B cell (primary cell): ENCODE data around the gene RAB39B. TPM values are rescaled to one million over a fixed set of nuclear protein-coding genes. Genes with fewer than 3 reads are reported as not detected.
"Not testable (repeated sequence)": the region's sequence is repeated elsewhere in the genome, so short reads cannot be mapped to it uniquely, and the experiment has no call there.

Experiments
- ATAC-seq: fragments of 200-7000 bp; cut with Tn5 transposase; one replicate; pipeline ENCODE4 v1.10.0; 2021; ENCODE audit warnings: low read depth, mild to moderate bottlenecking, moderate number of reproducible peaks, moderate library complexity
- CTCF ChIA-PET: fragments of 350-600 bp; sonication (Branson Sonifier 250); formaldehyde crosslinking; loops from one replicate; lab custom pipeline; 2021; ENCODE audit warnings: antibody characterized with exemption, inconsistent platforms; lab: Charles Lee
- POLR2A ChIA-PET: fragments of 350-600 bp; sonication (Branson Sonifier 250); formaldehyde crosslinking; loops from one replicate; lab custom pipeline; 2021; ENCODE audit warnings: antibody characterized with exemption; lab: Charles Lee
- DNase-seq: peaks from one replicate; pipeline ENCODE4 v3.0.0; 2013
- H2AFZ ChIP-seq: 2 replicates; pipeline ENCODE4 v1.6.1; 2012; ENCODE audit warnings: mild to moderate bottlenecking, low read depth, low read length; ENCODE audit not compliant: insufficient read depth, poor library complexity, severe bottlenecking
- H3K27ac ChIP-seq, 2 donors: 1 replicate in 1 of 2; 2 replicates in 1 of 2; pipeline ENCODE4 v1.5.1; 2012 to 2013; ENCODE audit warnings: low read length in 2 of 2, mild to moderate bottlenecking in 2 of 2, moderate library complexity in 1 of 2
- H3K27me3 ChIP-seq, 4 experiments: fragments of 200-600 bp in 1 of 4; sonication (generic) in 1 of 4; replicated peaks in 1 of 4; 1 replicate in 2 of 4; 2 replicates in 2 of 4; pipeline versions ENCODE4 v1.6.1 to v1.7.0; 2013 to 2016; ENCODE audit warnings: low read length in 3 of 4, mild to moderate bottlenecking in 2 of 4, mixed read lengths in 1 of 4, moderate library complexity in 1 of 4; ENCODE audit not compliant: insufficient read depth in 4 of 4, control insufficient read depth in 3 of 4; ENCODE audit errors: control extremely low read depth in 1 of 4
- H3K36me3 ChIP-seq, 2 experiments: replicated peaks in 1 of 2; 1 replicate in 1 of 2; 2 replicates in 1 of 2; pipeline versions ENCODE4 v1.6.1 to v1.7.1; 2013; ENCODE audit warnings: low read length in 1 of 2; ENCODE audit not compliant: insufficient read depth in 2 of 2, control insufficient read depth in 1 of 2; ENCODE audit errors: control extremely low read depth in 1 of 2, extremely low read depth in 1 of 2
- H3K4me1 ChIP-seq, 2 donors: fragments of 200-600 bp in 1 of 2; sonication (generic) in 1 of 2; 1 replicate in 1 of 2; 2 replicates in 1 of 2; pipeline versions ENCODE4 v1.5.1 to v1.6.1; 2013 to 2017; ENCODE audit warnings: low read length in 2 of 2; ENCODE audit not compliant: control insufficient read depth in 2 of 2, insufficient read depth in 2 of 2
- H3K4me2 ChIP-seq: replicated peaks from 2 replicates; pipeline ENCODE3; 2012; ENCODE audit warnings: mild to moderate bottlenecking, low read depth, low read length; ENCODE audit not compliant: poor library complexity, severe bottlenecking
- H3K4me3 ChIP-seq, 5 experiments: fragments of 200-600 bp in 1 of 5; sonication (generic) in 1 of 5; 1 replicate in 3 of 5; 2 replicates in 2 of 5; pipeline versions ENCODE4 v1.5.1 to v1.7.0; 2011 to 2016; ENCODE audit warnings: low read length in 4 of 5, mild to moderate bottlenecking in 4 of 5, low read depth in 2 of 5, control low read depth in 1 of 5, moderate library complexity in 1 of 5; ENCODE audit not compliant: insufficient read depth in 1 of 5; ENCODE audit errors: control extremely low read depth in 1 of 5, extremely low read depth in 1 of 5
- H3K79me2 ChIP-seq: fragments of 200-600 bp; sonication (generic); one replicate; pipeline ENCODE4 v1.6.0; 2016; ENCODE audit warnings: low read length; ENCODE audit not compliant: control insufficient read depth, insufficient read depth
- H3K9ac ChIP-seq: fragments of 200-600 bp; sonication (generic); 2 replicates; pipeline ENCODE4 v1.6.1; 2017; ENCODE audit warnings: mild to moderate bottlenecking, low read length, moderate library complexity
- H3K9me3 ChIP-seq, 3 donors: one replicate each; pipeline versions ENCODE4 v1.6.1 to v1.7.1; 2013; ENCODE audit warnings: low read length in 2 of 3; ENCODE audit not compliant: control insufficient read depth in 2 of 3, insufficient read depth in 1 of 3; ENCODE audit errors: control extremely low read depth in 1 of 3
- H4K20me1 ChIP-seq: 2 replicates; pipeline ENCODE4 v1.6.0; 2012; ENCODE audit warnings: mild to moderate bottlenecking, low read length; ENCODE audit not compliant: insufficient read depth, control insufficient read depth, poor library complexity, severe bottlenecking
- H3K27ac Mint-ChIP-seq: one replicate; pipeline ENCODE4 v1.8.0; 2021; ENCODE audit warnings: mixed read lengths
- H3K27me3 Mint-ChIP-seq: one replicate; pipeline ENCODE4 v1.8.0; 2021; ENCODE audit warnings: mixed read lengths
- H3K4me1 Mint-ChIP-seq: one replicate; pipeline ENCODE4 v1.8.0; 2021; ENCODE audit warnings: mixed read lengths
- H3K4me3 Mint-ChIP-seq: one replicate; pipeline ENCODE4 v1.8.0; 2021; ENCODE audit warnings: mixed read lengths
- H3K9me3 Mint-ChIP-seq: one replicate; pipeline ENCODE4 v1.8.0; 2022; ENCODE audit warnings: mixed read lengths; ENCODE audit not compliant: insufficient read depth
- CTCF ChIP-seq: fragments of 200-600 bp; IDR thresholded peaks from one replicate; pipeline ENCODE4 v1.8.0; 2022; ENCODE audit warnings: antibody characterized with exemption, mild to moderate bottlenecking
- EZH2 ChIP-seq: IDR thresholded peaks from 2 replicates; pipeline ENCODE4 v1.6.1; 2012; ENCODE audit warnings: borderline replicate concordance, low read depth, mild to moderate bottlenecking, moderate library complexity, low read length; ENCODE audit not compliant: insufficient read depth, poor library complexity, severe bottlenecking
- WGBS: methylation state at CpG from one replicate; pipeline ENCODE4 v1.1.5; 2013; ENCODE audit warnings: missing lambda C conversion rate; ENCODE audit not compliant: insufficient coverage; 5-methylcytosine and 5-hydroxymethylcytosine counted together
- intact Hi-C: fragments of 100-400 bp; cut with micrococcal nuclease; formaldehyde crosslinking; loops from one replicate; pipeline ENCODE4 v1.10.0; 2022
- polyA plus RNA-seq: library from polyadenylated mRNA; depleted of rRNA; stranded (reverse); fragments of >200 nt; gene quantifications from 2 replicates; pipeline ENCODE4 v1.2.3, GENCODE V29; 2012
- total RNA-seq, 2 donors: library from RNA; stranded (reverse); fragments of 120-200 nt in 1 of 2; gene quantifications; 1 replicate in 1 of 2; 2 replicates in 1 of 2; pipeline versions ENCODE4 v1.2.3 to v1.2.4, GENCODE V29; 2013 to 2022

Gene RAB39B
- total and polyA plus RNA-seq, 2 donors (not counting 1 experiment from before 2014, with no cell fraction given): 2.0 to 8.8 TPM

- no peaks in the 10 kb centered on the region for H3K4me1 Mint-ChIP-seq
- no peaks in the 10 kb centered on the region for H3K27me3 Mint-ChIP-seq
- ChIA-PET POLR2A (no interaction called here), CTCF (no interaction called here)
- no peaks in the 10 kb centered on the region for H3K36me3 ChIP-seq
- no peaks in the 10 kb centered on the region for H3K4me1 ChIP-seq
- intact Hi-C loops: no loop called here
- no peaks in the 10 kb centered on the region for H3K27me3 ChIP-seq
- no peak for TF ChIP-seq CTCF
- no peak for TF ChIP-seq EZH2
- H3K27ac Mint-ChIP-seq: no peak overlapping the region
- H3K4me2 ChIP-seq: no peak overlapping the region
- no peaks in the 10 kb centered on the region for H3K9me3 Mint-ChIP-seq
- H3K9ac ChIP-seq: no peak overlapping the region
- H2AFZ ChIP-seq: no peak overlapping the region
- DNase-seq (no peak), ATAC-seq (no peak)
- peaks cover 0 to 1% (median 0%) of the 10 kb centered on the region in 3 donors for H3K9me3 ChIP-seq
- no peak overlapping the region for H3K4me3 ChIP-seq
- no peaks in the 10 kb centered on the region for H3K79me2 ChIP-seq
- H4K20me1 ChIP-seq: no peaks in the 10 kb centered on the region
- no peak overlapping the region for H3K27ac ChIP-seq
- no peak overlapping the region for H3K4me3 Mint-ChIP-seq
- no CpG with 5 or more reads among the region's 1 CpG for WGBS
Observed at GRCh38 chrX:155270969-155271368, 6.7 kb upstream of the RAB39B start.

- peaks cover 11% of the 10 kb centered on the region for H3K4me1 Mint-ChIP-seq
- H3K27ac Mint-ChIP-seq, H3K9me3 Mint-ChIP-seq, H3K36me3 ChIP-seq, intact Hi-C loops, H3K4me2 ChIP-seq, H3K9ac ChIP-seq, CTCF ChIA-PET, H3K4me3 Mint-ChIP-seq, H4K20me1 ChIP-seq, H3K27me3 ChIP-seq, H3K4me1 ChIP-seq, H3K79me2 ChIP-seq, H3K27me3 Mint-ChIP-seq, ATAC-seq, DNase-seq, H3K4me3 ChIP-seq, H3K27ac ChIP-seq, H2AFZ ChIP-seq, H3K9me3 ChIP-seq, POLR2A ChIA-PET: not testable (repeated sequence)
- WGBS: no CpG with 5 or more reads among the region's 1 CpG
Observed at GRCh38 chrX:155267995-155268394, 3.7 kb upstream of the RAB39B start.
